HepG2 (cell line): ENCODE data around the gene MYO6. TPM values are rescaled to one million over a fixed set of nuclear protein-coding genes. Genes with fewer than 3 reads are reported as not detected.

Experiments
- ATAC-seq: fragments of 200-7000 bp; cut with Tn5 transposase; 3 replicates; pipeline ENCODE4 v1.9.1; 2020; ENCODE audit warnings: mild to moderate bottlenecking, moderate library complexity
- BruUV-seq: library from RNA; stranded (reverse); fragments of 400-500 nt; replicated peaks from 2 replicates; lab custom pipeline; 2021; lab: Mats Ljungman, UMichigan
- CTCF ChIA-PET: fragments of 300-600 bp; formaldehyde crosslinking; extraction: SDS; loops from one replicate; lab custom pipeline; 2021; ENCODE audit warnings: low total read pairs, inconsistent platforms, low intra/inter-chr PET ratio; lab: Yijun Ruan, JAX
- POLR2A ChIA-PET: fragments of 350-600 bp; sonication (Branson Sonifier 250); formaldehyde crosslinking; loops from one replicate; lab custom pipeline; 2020; ENCODE audit warnings: antibody characterized with exemption, inconsistent platforms; lab: Yijun Ruan, JAX
- DNase-seq: peaks from one replicate; pipeline ENCODE4 v3.0.0-alpha.2; 2015; ENCODE audit warnings: low spot score
- FAIRE-seq: peaks from 3 replicates; lab custom pipeline; 2011; peaks lifted over from hg19 to GRCh38; lab: Jason Lieb, UNC
- H2AFZ ChIP-seq: one replicate; pipeline ENCODE4 v1.6.1; 2011; ENCODE audit warnings: low read length, inconsistent platforms
- H3K27ac ChIP-seq: fragments of 300-600 bp; 3 replicates; pipeline ENCODE4 v1.8.0; 2011; ENCODE audit warnings: mixed run types, mild to moderate bottlenecking, mixed read lengths, low read length, inconsistent platforms; ENCODE audit not compliant: insufficient read depth; ENCODE audit errors: extremely low read length
- H3K27me3 ChIP-seq, 2 experiments: fragments of 200-600 bp in 1 of 2; 2 replicates in 1 of 2; 3 replicates in 1 of 2; pipeline versions ENCODE4 v1.6.0 to v1.8.0; 2011; ENCODE audit warnings: low read length in 2 of 2, mild to moderate bottlenecking in 2 of 2, moderate library complexity in 2 of 2, inconsistent platforms in 1 of 2; ENCODE audit not compliant: insufficient read depth in 2 of 2, control insufficient read depth in 1 of 2
- H3K36me3 ChIP-seq, 2 experiments: fragments of 200-600 bp in 1 of 2; replicated peaks in 1 of 2; 2 replicates in 1 of 2; 3 replicates in 1 of 2; pipeline versions ENCODE4 v1.5.1 to v1.8.0; 2011; ENCODE audit warnings: low read length in 2 of 2, inconsistent platforms in 1 of 2; ENCODE audit not compliant: insufficient read depth in 2 of 2, control insufficient read depth in 1 of 2
- H3K4me1 ChIP-seq: 2 replicates; pipeline ENCODE4 v1.5.1; 2012; ENCODE audit warnings: low read length, inconsistent platforms; ENCODE audit not compliant: insufficient read depth
- H3K4me2 ChIP-seq: 2 replicates; pipeline ENCODE4 v1.6.0; 2011; ENCODE audit warnings: low read depth, low read length, inconsistent platforms
- H3K4me3 ChIP-seq, 3 experiments: fragments of 200-600 bp in 1 of 3; sonication (generic), shearing (Covaris generic) in 1 of 3; replicated peaks in 1 of 3; 2 replicates each; pipeline ENCODE4 v1.5.1; 2011 to 2016; ENCODE audit warnings: low read length in 3 of 3, inconsistent platforms in 2 of 3, low read depth in 2 of 3, mild to moderate bottlenecking in 2 of 3, control low read depth in 1 of 3, mixed read lengths in 1 of 3; ENCODE audit not compliant: insufficient read depth in 1 of 3
- H3K79me2 ChIP-seq: one replicate; pipeline ENCODE4 v1.6.1; 2011; ENCODE audit warnings: low read length, inconsistent platforms; ENCODE audit not compliant: insufficient read depth
- H3K9ac ChIP-seq: 2 replicates; pipeline ENCODE4 v1.6.0; 2011; ENCODE audit warnings: mild to moderate bottlenecking, low read depth, low read length, inconsistent platforms; ENCODE audit not compliant: insufficient read depth
- H3K9me3 ChIP-seq: 2 replicates; pipeline ENCODE4 v1.5.1; 2012; ENCODE audit warnings: mild to moderate bottlenecking, low read length
- H4K20me1 ChIP-seq: 2 replicates; pipeline ENCODE4 v1.6.0; 2011; ENCODE audit warnings: inconsistent platforms, mild to moderate bottlenecking, low read length, moderate library complexity; ENCODE audit not compliant: insufficient read depth
- ARNT ChIP-seq: fragments of 450-650 bp; IDR thresholded peaks from 2 replicates; pipeline ENCODE4 v1.6.1; 2017
- IRF2 ChIP-seq: IDR thresholded peaks from 2 replicates; pipeline ENCODE4 v1.6.1; 2018; ENCODE audit warnings: missing genetic modification reagents, missing compliant biosample characterization
- NCOA5 ChIP-seq: sonication (generic); formaldehyde crosslinking; IDR thresholded peaks from 2 replicates; pipeline ENCODE4 v1.4.0; 2020; ENCODE audit warnings: missing genetic modification reagents
- NFYB ChIP-seq: sonication (generic); formaldehyde crosslinking; IDR thresholded peaks from 2 replicates; pipeline ENCODE4 v1.4.0; 2020; ENCODE audit warnings: missing genetic modification reagents
- SALL2 ChIP-seq: sonication (generic); formaldehyde crosslinking; IDR thresholded peaks from 2 replicates; pipeline ENCODE4 v1.8.1; 2023; ENCODE audit warnings: mild to moderate bottlenecking, missing genetic modification reagents, inconsistent platforms
- SNAI1 ChIP-seq: sonication (generic); formaldehyde crosslinking; IDR thresholded peaks from 2 replicates; pipeline ENCODE4 v1.5.0; 2020; ENCODE audit warnings: mild to moderate bottlenecking, missing genetic modification reagents, borderline replicate concordance
- ZBTB1 ChIP-seq: sonication (generic); formaldehyde crosslinking; IDR thresholded peaks from 2 replicates; pipeline ENCODE4 v1.4.0; 2020; ENCODE audit warnings: missing genetic modification reagents, borderline replicate concordance
- ZBTB3 ChIP-seq: sonication (generic); formaldehyde crosslinking; IDR thresholded peaks from 2 replicates; pipeline ENCODE4 v1.4.0; 2020; ENCODE audit warnings: low read depth, mild to moderate bottlenecking, moderate library complexity, missing genetic modification reagents, borderline replicate concordance
- ZMYM3 ChIP-seq: sonication (generic); formaldehyde crosslinking; IDR thresholded peaks from 2 replicates; pipeline ENCODE4 v1.5.1; 2020; ENCODE audit warnings: mild to moderate bottlenecking, missing genetic modification reagents
- ZNF33A ChIP-seq: sonication (generic); formaldehyde crosslinking; IDR thresholded peaks from 2 replicates; pipeline ENCODE4 v1.5.1; 2020; ENCODE audit warnings: missing genetic modification reagents, mild to moderate bottlenecking, moderate library complexity, borderline replicate concordance
- ZNF577 ChIP-seq: sonication (generic); formaldehyde crosslinking; IDR thresholded peaks from 2 replicates; pipeline ENCODE4 v1.4.0; 2020; ENCODE audit warnings: mild to moderate bottlenecking, low read depth, missing genetic modification reagents, borderline replicate concordance
- ZNF792 ChIP-seq: IDR thresholded peaks from 2 replicates; pipeline ENCODE4 v1.6.1; 2016
- WGBS: methylation state at CpG from one replicate; pipeline ENCODE4 v1.1.6; 2017; ENCODE audit warnings: low lambda C conversion rate; 5-methylcytosine and 5-hydroxymethylcytosine counted together
- in situ Hi-C: cut with HindIII; loops from 2 replicates; pipeline ENCODE4 v1.10.0; 2017; ENCODE audit warnings: low pct_unique_long_range_greater_than_20kb; ENCODE audit not compliant: extremely low pct_ligation_motif_present
- intact Hi-C: fragments of 100-400 bp; cut with micrococcal nuclease; formaldehyde crosslinking; loops from one replicate; pipeline ENCODE4 v1.10.0; 2022; ENCODE audit not compliant: unreplicated experiment
- polyA plus RNA-seq, 8 experiments: library from polyadenylated mRNA; depleted of rRNA in 3 of 8; stranded (reverse) in 7 of 8; unstranded in 1 of 8; fragments of >200 nt; fragmentation: Illumina TruSeq in 4 of 8; extraction: Trizol in 4 of 8; gene quantifications; 2 replicates each; pipeline versions ENCODE4 v1.2.1 to v1.2.3, GENCODE V29; 2011 to 2016; ENCODE audit warnings: low read depth in 4 of 8, missing spikeins in 1 of 8, mixed read lengths in 1 of 8; ENCODE audit not compliant: insufficient read depth in 1 of 8
- total RNA-seq, 5 experiments: library from RNA; depleted of rRNA; stranded (reverse); fragments of >200 nt; fragmentation: Illumina TruSeq; extraction: Trizol; gene quantifications; 2 replicates each; pipeline ENCODE4 v1.2.3, GENCODE V29; 2016; ENCODE audit warnings: low read depth in 1 of 5
- TF ChIP-seq, protein P1 (sequence below): sonication (generic); formaldehyde crosslinking; IDR thresholded peaks from 2 replicates; pipeline ENCODE4 v1.5.1; 2020; ENCODE audit warnings: missing genetic modification reagents, mild to moderate bottlenecking, borderline replicate concordance
- TF ChIP-seq, protein P2 (sequence below): sonication (generic); formaldehyde crosslinking; IDR thresholded peaks from 2 replicates; pipeline ENCODE4 v1.8.0; 2022; ENCODE audit warnings: mild to moderate bottlenecking, missing genetic modification reagents, borderline replicate concordance
- TF ChIP-seq, protein P3 (sequence below): sonication (generic); formaldehyde crosslinking; IDR thresholded peaks from 2 replicates; pipeline ENCODE4 v1.5.1; 2020; ENCODE audit warnings: mild to moderate bottlenecking, missing genetic modification reagents, borderline replicate concordance
- TF ChIP-seq, protein P4 (sequence below): sonication (generic); formaldehyde crosslinking; IDR thresholded peaks from 2 replicates; pipeline ENCODE4 v1.5.0; 2020; ENCODE audit warnings: missing genetic modification reagents

MYO6 gene
- total and polyA plus RNA-seq, 2 of the 13 experiments (the other 11 are each of a cell fraction or from before 2014, with no cell fraction given) = 5.4 to 7.5 TPM

DNA sequence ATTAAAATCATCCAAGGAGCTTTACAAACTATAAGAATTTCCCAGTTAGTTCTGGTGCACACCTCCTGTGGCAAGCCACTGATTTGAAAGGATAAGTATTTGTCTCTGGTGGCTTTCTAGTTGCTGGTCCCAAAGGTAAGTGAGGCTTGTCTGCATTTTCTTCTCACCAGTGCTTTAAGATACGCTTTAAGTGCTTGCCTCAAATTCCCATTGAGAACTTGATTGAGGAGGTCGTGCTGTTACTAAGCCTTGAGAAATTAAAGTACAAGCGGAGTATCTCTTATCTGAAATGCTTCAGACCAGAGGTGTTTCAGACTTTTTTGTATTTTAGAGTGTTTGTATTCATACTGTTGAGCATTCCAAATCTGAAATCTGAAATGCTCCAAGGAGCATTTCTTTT, 29.9 kb upstream of the MYO6 start:
- CTCF ChIA-PET = no interaction called here
- POLR2A ChIA-PET = no interaction called here

More for the DNA sequence above, 29.9 kb upstream of the MYO6 start:
- Histone ChIP-seq H3K27me3 (no peaks in the 10 kb centered on the region), H4K20me1 (no peaks in the 10 kb centered on the region), H3K4me3 (no peak overlapping the region), H2AFZ (no peak overlapping the region), H3K9me3 (no peaks in the 10 kb centered on the region), H3K9ac (no peak overlapping the region), H3K79me2 (no peaks in the 10 kb centered on the region), H3K4me1 (no peaks in the 10 kb centered on the region), H3K27ac (no peak overlapping the region), H3K36me3 (peaks cover 2 to 16% of the 10 kb centered on the region in 2 experiments; a peak in 4 of 5 replicates), H3K4me2 (no peak overlapping the region)
- TF ChIP-seq SALL2 (no peak), ZBTB3 (CRISPR knock-in tag) (no peak), ARNT (no peak), IRF2 (CRISPR knock-in tag) (no peak), ZNF577 (no peak), SNAI1 (CRISPR knock-in tag) (no peak), NCOA5 (no peak), NFYB (CRISPR knock-in tag) (no peak), ZBTB1 (CRISPR knock-in tag) (no peak), ZMYM3 (CRISPR knock-in tag) (no peak), ZNF792 (CRISPR knock-in tag) (no peak), ZNF33A (CRISPR knock-in tag) (no peak)
- TF ChIP-seq, protein P1, sequence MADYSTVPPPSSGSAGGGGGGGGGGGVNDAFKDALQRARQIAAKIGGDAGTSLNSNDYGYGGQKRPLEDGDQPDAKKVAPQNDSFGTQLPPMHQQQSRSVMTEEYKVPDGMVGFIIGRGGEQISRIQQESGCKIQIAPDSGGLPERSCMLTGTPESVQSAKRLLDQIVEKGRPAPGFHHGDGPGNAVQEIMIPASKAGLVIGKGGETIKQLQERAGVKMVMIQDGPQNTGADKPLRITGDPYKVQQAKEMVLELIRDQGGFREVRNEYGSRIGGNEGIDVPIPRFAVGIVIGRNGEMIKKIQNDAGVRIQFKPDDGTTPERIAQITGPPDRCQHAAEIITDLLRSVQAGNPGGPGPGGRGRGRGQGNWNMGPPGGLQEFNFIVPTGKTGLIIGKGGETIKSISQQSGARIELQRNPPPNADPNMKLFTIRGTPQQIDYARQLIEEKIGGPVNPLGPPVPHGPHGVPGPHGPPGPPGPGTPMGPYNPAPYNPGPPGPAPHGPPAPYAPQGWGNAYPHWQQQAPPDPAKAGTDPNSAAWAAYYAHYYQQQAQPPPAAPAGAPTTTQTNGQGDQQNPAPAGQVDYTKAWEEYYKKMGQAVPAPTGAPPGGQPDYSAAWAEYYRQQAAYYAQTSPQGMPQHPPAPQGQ (CRISPR knock-in tag) = no peak
- TF ChIP-seq, protein P2, sequence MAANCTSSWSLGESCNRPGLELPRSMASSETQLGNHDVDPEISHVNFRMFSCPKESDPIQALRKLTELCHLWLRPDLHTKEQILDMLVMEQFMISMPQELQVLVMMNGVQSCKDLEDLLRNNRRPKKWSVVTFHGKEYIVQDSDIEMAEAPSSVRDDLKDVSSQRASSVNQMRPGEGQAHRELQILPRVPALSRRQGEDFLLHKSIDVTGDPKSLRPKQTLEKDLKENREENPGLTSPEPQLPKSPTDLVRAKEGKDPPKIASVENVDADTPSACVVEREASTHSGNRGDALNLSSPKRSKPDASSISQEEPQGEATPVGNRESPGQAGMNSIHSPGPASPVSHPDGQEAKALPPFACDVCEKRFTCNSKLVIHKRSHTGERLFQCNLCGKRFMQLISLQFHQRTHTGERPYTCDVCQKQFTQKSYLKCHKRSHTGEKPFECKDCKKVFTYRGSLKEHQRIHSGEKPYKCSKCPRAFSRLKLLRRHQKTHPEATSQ = no peak
- TF ChIP-seq, protein P3, sequence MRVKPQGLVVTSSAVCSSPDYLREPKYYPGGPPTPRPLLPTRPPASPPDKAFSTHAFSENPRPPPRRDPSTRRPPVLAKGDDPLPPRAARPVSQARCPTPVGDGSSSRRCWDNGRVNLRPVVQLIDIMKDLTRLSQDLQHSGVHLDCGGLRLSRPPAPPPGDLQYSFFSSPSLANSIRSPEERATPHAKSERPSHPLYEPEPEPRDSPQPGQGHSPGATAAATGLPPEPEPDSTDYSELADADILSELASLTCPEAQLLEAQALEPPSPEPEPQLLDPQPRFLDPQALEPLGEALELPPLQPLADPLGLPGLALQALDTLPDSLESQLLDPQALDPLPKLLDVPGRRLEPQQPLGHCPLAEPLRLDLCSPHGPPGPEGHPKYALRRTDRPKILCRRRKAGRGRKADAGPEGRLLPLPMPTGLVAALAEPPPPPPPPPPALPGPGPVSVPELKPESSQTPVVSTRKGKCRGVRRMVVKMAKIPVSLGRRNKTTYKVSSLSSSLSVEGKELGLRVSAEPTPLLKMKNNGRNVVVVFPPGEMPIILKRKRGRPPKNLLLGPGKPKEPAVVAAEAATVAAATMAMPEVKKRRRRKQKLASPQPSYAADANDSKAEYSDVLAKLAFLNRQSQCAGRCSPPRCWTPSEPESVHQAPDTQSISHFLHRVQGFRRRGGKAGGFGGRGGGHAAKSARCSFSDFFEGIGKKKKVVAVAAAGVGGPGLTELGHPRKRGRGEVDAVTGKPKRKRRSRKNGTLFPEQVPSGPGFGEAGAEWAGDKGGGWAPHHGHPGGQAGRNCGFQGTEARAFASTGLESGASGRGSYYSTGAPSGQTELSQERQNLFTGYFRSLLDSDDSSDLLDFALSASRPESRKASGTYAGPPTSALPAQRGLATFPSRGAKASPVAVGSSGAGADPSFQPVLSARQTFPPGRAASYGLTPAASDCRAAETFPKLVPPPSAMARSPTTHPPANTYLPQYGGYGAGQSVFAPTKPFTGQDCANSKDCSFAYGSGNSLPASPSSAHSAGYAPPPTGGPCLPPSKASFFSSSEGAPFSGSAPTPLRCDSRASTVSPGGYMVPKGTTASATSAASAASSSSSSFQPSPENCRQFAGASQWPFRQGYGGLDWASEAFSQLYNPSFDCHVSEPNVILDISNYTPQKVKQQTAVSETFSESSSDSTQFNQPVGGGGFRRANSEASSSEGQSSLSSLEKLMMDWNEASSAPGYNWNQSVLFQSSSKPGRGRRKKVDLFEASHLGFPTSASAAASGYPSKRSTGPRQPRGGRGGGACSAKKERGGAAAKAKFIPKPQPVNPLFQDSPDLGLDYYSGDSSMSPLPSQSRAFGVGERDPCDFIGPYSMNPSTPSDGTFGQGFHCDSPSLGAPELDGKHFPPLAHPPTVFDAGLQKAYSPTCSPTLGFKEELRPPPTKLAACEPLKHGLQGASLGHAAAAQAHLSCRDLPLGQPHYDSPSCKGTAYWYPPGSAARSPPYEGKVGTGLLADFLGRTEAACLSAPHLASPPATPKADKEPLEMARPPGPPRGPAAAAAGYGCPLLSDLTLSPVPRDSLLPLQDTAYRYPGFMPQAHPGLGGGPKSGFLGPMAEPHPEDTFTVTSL (CRISPR knock-in tag) = no peak
- TF ChIP-seq, protein P4, sequence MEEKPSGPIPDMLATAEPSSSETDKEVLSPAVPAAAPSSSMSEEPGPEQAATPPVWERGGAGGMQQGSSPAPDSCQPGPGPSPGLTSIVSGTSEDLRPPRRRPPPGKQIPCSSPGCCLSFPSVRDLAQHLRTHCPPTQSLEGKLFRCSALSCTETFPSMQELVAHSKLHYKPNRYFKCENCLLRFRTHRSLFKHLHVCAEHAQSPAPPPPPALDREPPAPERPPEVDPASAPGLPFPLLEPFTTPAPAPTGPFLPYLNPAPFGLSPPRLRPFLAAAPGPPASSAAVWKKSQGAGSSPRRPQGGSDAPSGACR (CRISPR knock-in tag) = no peak
- ATAC-seq (no peak), DNase-seq (no peak), FAIRE-seq (no peak)
- no TSS peak for BruUV-seq
- intact Hi-C loops (no loop called here), in situ Hi-C loops (no loop called here)
- 90% methylated on average over 3 of the region's 3 CpGs for WGBS
